Measurements from ENCODE around the gene XPO5. TPM values are rescaled to one million over a fixed set of nuclear protein-coding genes. Genes with fewer than 3 reads are reported as not detected.
A peak's percentile ranks its signal among the peaks of the same experiment; 100 is the strongest.

XPO5 gene
- total and polyA plus RNA-seq, 9 of the 15 experiments (the other 6 are each of a cell fraction or from before 2014, with no cell fraction given): 36.0 to 170 (median 99.1) TPM

GRCh38 chr6:43570876-43571441 lies 4.9 kb downstream of the XPO5 start (continued):
- no peak for TF ChIP-seq ELK1 (CRISPR knock-in tag; IDR thresholded peaks at IDR 0.05)
- TF ChIP-seq CEBPG (CRISPR knock-in tag; IDR thresholded peaks at IDR 0.05): peak; percentile 99
- TF ChIP-seq CEBPG (tag; conservative IDR thresholded peaks at IDR 0.05 in 1 of 2, IDR thresholded peaks at IDR 0.05 in 1 of 2): peak; percentile 98 to 100
- no peak for TF ChIP-seq E2F1 (CRISPR knock-in tag; IDR thresholded peaks at IDR 0.05)
- no peak for TF ChIP-seq YBX1 (IDR thresholded peaks at IDR 0.05)
- no peak for TF ChIP-seq BRF2 (IDR thresholded peaks at IDR 0.05; ENCODE audit: borderline replicate concordance, insufficient read depth, insufficient read length)
- TF ChIP-seq DIDO1 (tag; IDR thresholded peaks at IDR 0.05; ENCODE audit: low read depth): no peak
- TF ChIP-seq BMI1 (IDR thresholded peaks at IDR 0.05; ENCODE audit: low read length): no peak
- peak; percentile 86 for TF ChIP-seq EP300 (IDR thresholded peaks at IDR 0.05; ENCODE audit: low read length)
- no peak for TF ChIP-seq FOXA1 (IDR thresholded peaks at IDR 0.05; ENCODE audit: borderline replicate concordance)
- TF ChIP-seq IFI16 (CRISPR knock-in tag; IDR thresholded peaks at IDR 0.05): no peak
- no peak for TF ChIP-seq MLLT1 (IDR thresholded peaks at IDR 0.05)
- TF ChIP-seq ELF2 (CRISPR knock-in tag; IDR thresholded peaks at IDR 0.05): no peak
- peak; percentile 53; the same call in 1 of the 2 replicates for TF ChIP-seq NCOA1 (IDR thresholded peaks at IDR 0.05; ENCODE audit: low read depth)
- TF ChIP-seq NR2F6 (CRISPR knock-in tag; IDR thresholded peaks at IDR 0.05): 0 out of 2 replicates have a peak, but pooled peaks have one; percentile 64
- TF ChIP-seq ZNF277 (CRISPR knock-in tag; IDR thresholded peaks at IDR 0.05; ENCODE audit: borderline replicate concordance): no peak
- no peak for TF ChIP-seq MCM7 (IDR thresholded peaks at IDR 0.05)
- peak; percentile 60; the same call in 1 of the 2 replicates for TF ChIP-seq SMARCE1 (IDR thresholded peaks at IDR 0.05)
- TF ChIP-seq ZBTB7A (IDR thresholded peaks at IDR 0.05; ENCODE audit: borderline replicate concordance, control insufficient read depth, low read depth, low read length): no peak
